Activated T-helper 1 cell treated with anti-CD3 and anti-CD28 coated beads, Interleukin-2, amount 50 U/mL, for 16 hours (primary cell): ENCODE measurements around the gene NEAT1.

Source experiments
- DNase-seq, 2 donors: peaks; one replicate each; pipeline ENCODE4 v3.0.0-alpha.2; 2020; ENCODE audit warnings: low read depth in 1 of 2, low spot score in 1 of 2

Gene NEAT1

DNA sequence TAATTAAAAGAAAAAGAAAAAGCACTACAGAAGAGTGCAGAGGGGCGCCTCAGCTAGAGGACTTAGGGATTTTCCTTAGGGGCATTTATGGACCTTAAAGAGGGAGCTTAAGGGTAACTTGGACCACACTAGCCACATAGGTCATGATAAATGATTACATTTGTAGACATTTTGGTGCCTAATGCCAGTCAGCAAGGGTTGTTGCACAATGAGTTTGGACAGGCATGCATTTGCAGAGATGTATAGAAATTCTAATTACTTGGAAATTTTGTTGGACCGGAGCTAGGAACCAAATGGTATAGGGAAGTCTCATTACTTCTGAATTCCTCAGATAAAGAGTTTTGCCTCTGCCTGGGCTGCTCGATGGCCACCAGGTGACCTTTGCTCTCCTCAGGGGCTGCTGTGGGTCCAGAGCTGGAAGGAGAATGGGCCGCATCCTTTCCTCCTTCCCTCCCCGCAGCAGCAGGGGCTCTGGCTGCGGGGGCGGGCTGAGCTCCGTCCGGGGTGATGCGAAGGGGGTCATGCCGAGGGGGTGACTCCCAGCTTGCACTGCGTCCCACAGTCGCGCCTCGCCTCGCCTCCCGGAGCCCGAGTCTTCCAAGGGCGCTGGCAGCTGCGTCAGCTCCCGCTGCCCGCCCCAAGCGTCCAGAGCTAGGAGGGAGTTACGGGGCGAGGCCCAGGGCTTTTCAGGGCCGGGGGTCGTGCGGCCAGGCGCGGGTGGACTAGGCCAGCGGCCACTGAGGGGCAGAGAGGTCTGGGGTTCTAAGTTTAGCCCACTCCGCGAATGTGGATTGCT lies 56.0 kb downstream of the NEAT1 start:
- DNase-seq = no peak

DNA sequence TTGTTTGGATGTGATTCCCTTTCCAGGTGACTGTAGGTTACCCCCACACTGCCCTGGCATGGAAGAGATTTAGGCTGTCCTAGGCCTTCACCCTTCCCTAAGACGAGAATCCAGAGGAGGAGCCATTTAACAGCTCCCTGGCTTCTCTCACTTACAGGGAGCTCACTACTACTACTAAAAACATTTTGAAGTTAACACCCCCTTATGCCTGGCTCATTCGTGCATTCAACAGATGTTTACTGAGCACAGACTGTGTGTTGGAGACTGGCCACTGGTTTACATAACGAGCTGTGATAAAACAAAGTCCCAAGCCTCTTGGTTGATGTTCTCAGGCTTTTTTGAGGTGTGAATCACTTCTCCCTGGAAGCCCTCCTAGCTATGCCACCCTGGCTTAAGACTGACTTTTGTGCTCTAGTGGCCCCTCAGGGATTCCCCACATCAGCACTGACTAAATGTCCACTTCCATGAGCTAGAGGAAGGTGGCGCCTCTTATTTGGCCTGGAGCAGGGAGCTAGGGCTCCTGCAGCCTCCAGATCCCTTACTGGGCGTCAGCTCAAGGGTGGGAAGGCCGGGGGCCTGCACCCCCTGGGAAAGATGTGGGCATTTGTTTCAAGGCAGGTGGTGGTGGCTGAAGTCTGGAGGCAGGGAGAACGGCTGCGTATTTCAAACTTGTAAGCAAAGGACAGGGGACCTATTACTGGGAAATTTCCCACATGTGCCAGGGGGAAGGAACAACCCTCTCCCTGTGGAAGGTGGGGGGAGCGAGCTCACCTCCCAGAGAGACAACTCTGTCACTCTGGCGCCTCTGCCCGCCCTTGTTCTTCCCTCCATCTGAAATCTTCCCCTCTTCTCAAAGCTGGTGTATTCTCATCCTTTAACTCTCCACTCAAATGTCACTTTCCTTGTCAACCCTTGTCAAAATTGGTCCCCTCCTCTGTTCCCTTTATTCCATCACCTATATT lies 56.9 kb downstream of the NEAT1 start:
- no peak for DNase-seq

DNA sequence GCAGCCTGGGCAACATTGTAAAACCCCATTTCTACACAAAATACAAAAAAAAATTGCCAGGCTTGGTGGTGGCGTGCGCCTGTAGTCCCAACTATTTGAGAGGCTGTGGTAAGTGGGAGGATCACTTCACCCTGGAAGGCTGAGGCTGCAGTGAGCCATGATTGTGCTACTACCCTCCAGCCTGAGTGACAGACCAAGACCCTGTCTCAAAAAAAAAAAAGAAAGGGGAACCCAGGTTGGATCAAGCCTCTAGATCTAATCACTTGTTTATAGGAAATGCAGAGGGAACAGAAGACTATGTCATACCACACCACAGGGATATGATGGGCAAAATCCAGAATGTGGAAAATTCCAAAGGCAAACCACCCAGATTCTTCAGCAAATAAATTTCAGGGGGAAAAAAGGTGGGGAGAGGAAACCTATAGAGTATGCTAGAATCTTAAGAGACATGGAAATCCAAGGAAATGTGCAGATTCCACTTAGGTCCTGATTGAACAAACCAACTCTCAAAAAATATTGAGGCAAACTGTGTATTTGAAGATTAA lies 59.8 kb downstream of the NEAT1 start:
- no peak for DNase-seq

DNA sequence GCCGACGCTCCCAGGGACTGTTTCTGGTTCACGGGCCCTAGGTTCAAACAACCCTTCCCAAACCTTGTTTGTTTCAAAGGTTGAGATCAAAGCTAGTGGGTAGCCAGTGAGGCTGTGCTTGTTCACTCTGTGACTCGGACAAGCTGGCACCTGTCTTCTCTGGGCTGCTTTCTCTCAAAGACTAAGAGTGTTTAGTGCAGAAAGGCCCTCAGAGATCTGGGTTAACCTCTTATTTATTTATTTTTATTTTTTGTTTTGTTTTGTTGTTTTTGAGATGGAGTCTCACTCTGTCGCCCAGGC lies 63.3 kb downstream of the NEAT1 start:
- no peak for DNase-seq

DNA sequence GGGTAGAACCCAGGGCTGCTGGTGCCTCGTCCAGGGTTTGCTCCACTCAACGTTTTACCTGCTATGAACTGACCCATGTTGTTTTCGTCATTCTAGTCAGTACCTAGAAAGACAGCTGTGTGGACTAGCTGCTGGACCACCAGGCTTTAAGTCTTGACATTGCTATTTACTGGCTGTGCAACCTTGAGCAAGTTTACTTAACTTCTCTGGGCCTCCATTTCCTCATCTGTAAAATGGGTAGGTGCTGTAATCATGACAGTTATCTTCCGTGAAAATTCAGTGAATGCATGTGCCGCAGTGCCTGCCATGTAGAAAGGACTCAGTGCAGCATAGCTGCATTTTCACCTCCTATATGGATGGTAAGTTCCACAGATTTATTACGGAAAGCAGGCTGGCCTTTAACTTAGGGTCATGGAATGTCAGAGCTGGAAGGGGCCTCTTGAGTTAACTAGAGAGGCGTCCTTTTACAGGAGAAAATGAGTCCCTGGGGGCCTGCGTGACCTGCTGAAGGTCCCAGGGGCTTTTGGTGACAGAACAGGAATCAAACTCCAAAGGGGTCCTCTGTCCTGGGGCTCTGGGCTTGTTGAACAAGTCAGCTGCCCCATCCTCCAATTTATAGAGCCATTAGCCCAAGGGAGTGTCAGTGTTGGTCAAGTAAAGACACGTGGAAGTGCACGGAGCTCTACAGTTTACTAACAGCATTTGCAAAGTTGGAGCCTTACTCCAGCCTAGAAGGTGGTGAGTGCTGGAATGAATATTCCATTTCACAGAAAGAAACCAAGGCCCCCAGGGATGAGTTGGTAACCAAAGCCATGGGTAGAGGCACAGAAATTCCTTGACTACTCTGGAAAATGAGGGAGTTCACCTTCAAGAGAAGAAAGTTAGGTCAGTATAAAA lies 64.2 kb downstream of the NEAT1 start:
- no peak for DNase-seq

DNA sequence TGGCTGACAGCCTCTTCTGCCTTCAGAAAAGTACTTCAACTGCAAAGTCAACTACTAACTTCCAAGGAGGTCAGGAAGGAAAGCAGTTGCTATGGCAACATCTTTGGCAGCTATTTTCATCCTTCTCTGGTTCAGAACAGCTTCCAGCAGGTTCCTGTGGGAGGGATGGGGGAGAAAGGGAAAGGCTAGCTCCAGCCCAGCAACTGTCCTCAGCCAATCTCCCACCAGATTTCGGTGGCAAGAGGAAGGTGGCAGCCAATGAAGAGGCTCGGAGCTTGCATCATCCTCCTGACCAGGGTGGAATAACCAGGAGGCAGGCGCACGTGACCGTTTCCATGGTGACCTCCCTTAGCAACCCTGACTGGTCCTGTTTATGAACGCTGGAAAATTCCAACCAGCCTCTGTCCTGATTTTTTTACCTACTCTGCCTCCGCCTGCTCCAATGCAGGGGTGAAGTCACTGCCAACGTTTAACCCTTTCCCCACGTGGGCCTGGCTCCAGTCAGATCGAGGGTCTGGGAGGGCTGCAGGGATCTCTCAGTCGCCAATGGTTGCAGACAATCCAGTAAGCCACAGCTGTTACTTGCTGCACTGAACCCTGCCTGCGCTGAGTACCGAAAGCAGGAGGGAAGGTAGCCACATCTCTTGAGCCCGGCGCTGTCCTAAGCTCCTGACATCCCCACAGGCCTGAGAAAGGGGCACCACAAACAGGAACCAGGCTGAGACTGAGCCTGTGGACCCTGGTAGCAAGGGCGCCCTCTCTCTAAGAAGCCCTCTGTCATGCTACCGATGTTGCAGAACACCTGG lies 65.1 kb downstream of the NEAT1 start:
- no peak for DNase-seq

DNA sequence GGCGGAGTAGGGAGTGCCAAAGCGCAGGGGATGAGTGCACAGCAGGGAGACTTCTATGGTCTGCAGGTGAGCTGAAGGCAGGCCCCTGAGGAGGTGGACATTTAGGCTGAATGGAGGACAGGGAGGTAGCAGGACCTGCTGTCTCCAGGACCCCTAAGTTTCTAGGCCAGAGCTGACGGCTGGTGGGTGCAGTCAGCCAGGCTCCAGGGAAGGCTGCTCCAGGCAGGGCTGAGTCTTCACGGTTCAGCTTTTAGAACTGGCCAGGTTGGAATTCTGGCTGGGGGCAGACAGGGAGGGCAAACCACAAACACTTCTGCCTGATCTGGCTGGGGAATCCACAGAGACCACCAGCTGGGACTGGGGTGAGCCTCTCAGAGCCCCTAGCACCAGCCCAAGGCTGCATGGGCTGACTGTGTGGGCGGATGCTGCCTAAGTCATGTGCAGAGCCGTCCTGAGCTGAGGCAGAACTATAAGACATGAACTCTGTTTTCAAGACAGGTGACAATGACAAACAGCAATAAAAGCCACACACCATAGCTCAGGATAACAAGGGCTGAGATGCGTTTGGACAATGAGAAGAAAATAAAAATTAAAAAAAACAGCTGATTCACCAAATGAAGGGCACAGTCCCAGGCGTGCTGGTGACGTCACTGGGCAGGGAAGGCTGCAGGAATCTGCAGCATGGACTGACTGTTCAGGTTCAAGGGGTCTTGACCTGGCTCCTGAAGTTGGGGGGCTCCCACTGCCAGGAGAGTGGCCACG lies 65.9 kb downstream of the NEAT1 start:
- no peak for DNase-seq

DNA sequence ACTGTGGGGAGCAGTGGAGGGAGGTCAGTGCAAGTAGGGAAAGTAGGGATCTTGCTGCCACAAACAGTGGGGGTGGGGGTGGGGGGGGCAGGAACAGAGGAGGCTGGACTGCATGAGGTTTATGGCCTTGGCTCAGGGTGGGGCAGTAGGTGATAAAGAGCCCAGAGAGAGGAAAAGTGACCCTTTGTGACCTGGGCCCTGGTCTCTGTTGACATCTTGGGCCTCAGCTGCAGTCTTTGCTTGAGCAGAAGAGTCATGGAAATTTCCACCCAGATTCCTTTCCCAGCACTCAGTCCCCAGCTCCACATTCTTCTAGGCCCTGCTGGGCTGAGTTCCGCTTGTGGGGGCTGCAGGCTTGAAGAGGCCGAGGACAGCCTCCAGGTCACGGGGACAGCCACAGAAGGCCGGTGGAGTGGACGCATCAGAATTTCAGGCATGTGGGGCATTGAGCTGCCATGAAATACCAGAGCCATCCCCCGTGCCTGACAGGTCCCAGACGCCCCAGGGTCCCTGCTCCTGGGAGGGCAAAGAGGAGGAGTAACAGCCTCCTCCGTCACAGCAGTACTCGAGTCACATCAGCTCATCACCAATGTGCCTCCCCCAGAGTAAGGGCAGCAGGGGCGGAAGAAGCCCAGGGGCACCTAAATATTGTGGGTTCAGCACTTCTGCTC lies 66.6 kb downstream of the NEAT1 start:
- DNase-seq = no peak

DNA sequence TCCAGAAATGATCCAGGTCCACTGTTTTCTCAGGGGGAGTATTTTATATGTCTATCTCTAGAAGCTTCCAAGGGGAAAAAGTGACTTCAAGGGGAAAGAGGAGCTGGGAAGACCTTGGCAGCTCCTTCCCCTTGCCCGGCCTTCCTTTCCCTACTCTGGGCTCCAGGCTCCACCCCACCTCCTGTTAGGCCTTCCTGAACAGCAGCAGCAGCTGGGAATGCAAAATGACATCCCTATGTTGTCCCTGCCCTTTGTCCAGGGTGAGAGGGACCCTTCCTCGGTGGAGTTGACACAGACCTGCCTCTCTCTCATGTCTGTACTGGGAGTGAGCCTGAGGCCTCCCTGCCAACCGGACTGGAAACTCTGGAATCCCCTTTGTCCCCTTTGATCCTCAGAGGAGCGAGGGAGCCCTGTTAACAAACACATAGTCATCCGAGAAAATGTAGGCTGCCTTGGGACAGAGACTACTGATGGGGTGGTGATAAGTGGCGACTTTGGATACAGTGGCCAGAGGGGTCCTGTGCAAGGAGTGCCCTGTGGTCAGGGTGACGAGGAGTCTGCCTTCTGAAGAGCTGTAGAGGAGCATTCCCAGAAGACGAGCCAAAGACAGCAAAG lies 67.2 kb downstream of the NEAT1 start:
- no peak for DNase-seq

DNA sequence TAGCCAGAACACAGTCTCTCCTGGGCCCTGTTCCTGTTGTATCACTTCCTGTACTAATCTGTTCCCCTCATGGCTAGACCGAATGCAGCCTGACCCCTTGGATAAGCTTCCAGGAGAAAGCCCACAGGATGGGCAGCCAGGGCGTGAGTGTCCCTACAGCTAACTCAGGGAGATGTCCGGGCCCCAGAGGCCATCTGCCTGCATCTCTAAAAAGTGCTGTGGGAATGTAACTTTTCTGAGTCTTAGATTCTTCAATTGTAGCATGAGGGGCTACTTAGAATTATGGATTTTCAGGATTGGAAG lies 68.5 kb downstream of the NEAT1 start:
- DNase-seq = no peak

DNA sequence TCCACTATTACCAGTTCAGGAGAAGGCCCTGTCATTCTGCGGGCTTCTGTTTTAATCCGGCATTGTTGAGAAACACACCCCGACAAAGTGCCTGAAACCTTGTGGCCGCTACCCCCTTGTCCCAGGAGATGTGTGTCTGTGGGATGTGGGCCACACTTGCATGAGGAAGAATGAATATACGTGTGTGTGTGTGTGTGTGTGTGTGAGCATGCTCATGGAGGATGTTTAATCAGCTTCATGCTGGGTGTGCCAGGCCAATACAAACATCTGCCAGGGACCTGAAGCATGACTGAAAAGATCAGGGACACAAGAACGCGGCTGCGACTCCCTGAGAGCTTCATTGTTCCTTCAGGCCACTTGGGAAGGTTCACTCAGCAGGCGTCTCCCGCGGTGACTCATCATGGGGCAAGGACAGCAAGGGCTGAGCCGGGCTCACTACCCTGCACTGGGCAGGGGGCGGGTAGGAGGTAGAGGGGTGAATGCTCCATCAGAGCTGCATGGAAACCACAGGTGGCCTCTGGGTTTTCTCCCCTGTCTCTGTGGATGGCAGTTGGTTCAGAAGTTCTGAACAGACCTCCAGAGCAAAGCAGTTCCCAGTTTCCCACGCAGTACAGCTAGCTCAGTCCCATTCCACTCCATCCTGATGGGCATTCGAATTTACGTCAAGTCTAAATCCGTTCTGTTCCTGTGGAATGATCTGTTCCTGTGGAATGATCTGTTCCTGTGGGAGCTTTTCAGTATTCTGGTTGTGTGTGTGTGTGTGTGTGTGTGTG lies 69.2 kb downstream of the NEAT1 start:
- no peak for DNase-seq

DNA sequence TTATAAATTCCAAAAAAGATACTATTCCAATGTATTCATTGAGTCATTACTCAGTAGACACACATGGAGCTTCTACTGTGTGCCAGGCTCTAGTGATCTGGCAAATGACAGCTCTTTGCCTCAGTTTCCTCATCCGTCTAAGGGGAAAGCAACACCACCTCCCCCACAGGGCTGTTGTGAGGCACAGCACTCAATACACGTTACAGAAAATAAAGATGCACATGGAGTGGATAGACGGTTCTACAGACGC lies 69.7 kb downstream of the NEAT1 start:
- DNase-seq = no peak

DNA sequence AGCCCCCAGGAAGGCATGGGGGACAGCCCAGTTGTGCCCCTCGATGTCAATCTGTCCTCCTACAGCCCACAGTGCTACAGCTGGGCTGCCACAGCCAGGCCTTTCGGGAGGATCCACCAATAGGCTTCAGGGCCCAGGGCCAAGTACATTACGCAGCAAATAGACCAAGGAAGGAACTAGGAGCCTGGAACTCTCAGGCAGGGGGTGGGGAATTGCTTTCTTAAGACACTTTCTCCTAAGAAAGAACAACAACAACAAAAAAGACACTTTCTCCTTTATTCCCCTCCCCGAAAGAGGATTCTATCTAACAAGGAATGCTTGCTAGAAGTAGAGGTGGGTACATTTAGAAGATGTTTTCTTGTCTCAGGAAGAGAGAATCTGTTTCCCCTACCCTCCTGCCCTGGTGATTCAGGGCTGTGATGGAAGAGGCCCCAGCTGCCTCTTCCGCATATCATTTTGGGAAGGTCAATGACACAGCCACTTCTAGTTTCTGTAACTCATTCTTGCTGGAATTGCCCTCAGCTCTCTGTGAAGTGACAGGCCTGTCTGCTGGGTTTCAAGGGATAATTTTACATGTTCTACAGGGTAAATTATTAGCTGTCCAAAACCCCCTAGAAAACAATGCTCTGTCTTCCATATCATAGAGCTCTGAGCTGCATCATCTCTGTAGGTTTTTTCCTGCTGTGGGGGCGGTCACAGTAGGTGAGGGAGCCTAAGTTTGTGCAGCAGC lies 70.2 kb downstream of the NEAT1 start:
- DNase-seq = no peak

DNA sequence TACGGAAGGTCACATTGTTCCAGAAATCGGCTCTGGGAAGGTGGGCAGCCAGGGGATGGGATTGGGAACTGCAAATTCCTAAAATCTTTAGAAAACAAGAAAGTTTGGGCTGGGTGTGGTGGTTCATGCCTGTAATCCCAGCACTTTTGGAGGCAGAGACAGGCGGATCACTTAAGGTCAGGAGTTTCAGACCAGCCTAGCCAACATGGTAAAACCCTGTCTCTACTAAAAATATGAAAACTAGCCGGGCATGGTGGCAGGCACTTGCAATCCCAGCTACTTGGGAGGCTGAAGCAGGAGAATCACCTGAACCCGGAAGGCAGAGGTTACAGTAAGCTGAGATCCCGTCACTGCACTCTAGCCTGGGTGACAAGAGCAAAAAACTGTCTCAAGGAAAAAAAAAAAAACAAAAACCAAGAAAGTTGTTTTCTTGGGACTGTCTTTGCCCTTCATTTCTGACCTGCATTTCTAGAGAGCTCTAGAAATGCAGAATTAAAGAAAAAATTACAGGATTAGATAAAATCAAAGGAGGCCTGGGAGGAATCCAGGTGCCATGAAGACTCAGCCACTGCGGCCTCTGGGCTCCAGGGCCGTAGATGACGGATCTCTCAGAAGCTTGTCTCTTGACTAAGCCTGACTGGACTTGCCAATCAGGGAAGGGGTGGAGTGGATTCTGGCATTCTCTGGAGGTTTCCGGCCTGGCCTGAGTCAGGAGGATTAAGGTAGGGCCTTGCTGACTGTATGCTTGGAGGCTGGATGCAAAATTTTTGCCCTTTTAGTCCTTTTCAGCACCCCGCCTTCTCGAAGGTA lies 71.0 kb downstream of the NEAT1 start:
- DNase-seq = no peak
